Activated naive CD4-positive, alpha-beta T cell (primary cell): ENCODE data around the gene C1orf216.
"Not testable (repeated sequence)": the region's sequence is repeated elsewhere in the genome, so short reads cannot be mapped to it uniquely, and the experiment has no call there.

Source experiments
- DNase-seq, 4 experiments: peaks; one replicate each; lab custom pipeline; 2025; lab: John Stamatoyannopoulos, UW

C1orf216 gene

DNA sequence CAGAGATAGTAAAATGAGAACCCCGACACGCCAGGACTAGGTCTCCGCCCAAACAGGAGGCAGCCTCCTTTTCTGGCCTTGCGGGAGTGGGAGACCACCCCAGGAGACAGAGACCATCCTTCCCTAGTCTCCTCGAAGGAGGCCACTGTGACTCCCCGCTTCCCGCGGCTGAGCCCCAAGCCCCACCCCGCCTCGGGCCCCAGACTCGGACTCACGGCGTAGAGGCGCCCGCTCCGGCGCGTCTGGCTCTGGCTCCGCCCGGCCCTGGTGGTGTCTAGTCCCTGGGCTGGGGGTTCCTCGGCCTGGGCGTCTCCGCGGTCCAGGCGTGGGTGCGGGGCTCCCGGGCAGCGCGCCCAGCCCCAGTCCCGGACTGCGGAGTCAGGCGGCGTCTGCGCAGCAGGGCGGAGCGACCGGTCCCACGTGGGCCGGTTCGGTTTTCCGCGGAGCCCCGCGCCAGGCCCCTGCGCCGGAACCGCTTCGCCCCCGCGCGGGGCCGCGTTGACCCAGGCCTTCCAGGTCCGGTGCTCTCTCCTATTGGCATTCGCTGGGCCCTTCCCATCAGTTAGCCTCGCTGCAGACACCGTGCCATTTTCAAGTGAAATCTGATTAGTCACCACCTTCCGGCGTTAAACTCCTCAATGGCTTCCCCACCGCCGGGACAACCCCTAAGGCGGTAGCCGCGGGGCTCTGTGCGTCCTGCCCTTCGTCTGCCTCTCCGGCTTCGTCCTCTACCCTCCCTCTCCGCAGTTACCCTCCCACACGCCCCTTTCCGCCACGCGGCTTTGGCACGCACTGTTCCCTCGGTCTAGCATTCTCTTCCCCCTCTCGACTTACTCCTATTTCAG lies at the start of gene C1orf216:
Gene C1orf216 (minus strand): TSS at position 393 of the 845 bp plus-strand sequence. CDS start 2,563 bp downstream, outside the sequence.
- DNase-seq: peak; percentile 30 to 39 (median 36)

DNA sequence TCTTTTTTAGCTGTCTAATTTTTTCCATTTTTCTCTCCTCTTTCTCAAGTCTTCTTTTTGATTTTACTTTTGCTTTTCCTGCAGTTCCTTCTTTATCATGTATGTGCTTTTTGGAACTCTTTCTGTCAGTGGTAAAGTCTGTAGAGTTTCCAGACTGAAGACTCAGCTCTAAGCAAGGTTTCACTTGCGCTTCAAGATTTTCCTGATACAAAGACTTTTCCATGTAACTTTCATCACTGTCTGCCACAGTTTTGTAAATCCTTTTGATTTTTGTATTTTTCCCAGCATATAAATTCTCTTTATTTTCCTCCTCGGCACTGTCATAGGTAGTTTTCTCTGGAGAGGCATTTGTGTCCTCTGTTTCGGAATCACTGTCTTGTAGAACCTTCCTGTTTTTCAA lies 45.6 kb upstream of the C1orf216 start:
- DNase-seq: no peak

DNA sequence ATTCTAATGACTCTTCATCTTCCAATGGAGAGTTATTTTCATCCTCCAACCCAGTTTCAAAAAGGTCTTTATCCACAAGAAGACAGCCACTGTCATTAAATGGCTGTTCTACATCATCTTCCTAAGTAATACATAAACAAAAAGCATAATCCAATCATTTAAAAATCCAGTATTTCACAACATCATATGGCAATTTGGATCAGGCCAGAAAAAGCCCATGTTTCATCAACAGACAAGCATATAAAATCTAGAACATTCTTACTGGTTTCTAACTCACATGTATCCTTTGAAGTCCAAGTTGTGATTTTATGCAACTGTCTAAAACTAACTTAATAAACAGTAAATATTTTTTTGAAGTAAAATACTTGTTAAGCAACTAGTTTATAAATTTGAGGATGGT lies 44.5 kb upstream of the C1orf216 start:
- DNase-seq: no peak

GRCh38 chr1:35762141-35762540 lies 43.5 kb upstream of the C1orf216 start:
- no peak for DNase-seq

- no peak for DNase-seq
Observed at GRCh38 chr1:35756064-35756463, 37.4 kb upstream of the C1orf216 start.

DNA sequence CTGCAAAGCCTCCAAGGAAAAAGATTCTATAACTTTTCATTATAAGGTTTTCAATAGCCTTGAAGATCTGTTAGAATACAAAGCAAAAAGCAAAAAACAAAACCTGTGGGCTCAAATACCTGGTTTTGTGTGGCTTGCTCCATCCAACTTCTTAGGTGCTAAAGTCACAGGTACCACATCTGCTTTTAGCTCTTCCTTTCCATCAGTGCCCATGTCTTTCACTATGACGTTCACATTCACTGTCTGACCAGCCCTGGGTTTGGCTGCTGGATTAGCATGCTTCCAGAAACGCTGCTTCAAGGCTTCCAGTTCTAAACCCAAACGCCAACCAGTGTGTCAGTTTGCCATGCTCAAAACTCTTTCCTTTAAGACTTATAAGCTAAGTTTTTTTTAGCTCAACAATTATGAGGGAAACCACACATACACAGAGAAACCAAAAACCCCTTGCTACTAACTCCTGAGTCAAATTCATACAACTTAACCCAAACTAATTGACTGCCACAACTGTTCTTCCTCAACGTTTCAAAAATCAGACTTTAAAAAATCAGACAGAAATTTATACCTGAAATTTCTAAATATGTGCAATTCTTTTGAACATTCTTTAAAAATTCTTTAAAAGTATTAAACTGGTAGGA lies 35.1 kb upstream of the C1orf216 start:
- no peak for DNase-seq

DNA sequence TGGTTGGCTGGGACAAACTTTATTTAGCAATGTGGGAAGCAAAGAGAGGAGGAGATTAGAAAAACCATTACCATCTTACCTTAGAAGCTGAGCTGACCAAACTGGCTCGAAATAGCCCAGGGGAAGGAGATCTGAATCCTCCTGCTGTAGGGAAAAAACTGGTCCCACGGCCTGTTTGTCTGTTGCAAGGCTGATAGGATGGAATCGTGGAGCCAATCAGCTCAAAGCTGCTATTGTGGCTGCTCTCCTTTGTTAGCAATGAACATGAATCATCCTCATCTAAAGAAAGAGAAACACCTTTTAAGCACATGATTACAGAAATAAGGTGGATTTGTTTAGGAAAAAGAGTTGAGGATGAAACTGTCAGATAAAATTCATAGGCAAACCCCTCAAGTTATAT lies 29.6 kb upstream of the C1orf216 start:
- no peak for DNase-seq

GRCh38 chr1:35745124-35745730 lies 26.5 kb upstream of the C1orf216 start:
- DNase-seq: no peak

- no peak for DNase-seq
Observed at GRCh38 chr1:35737120-35737519, 18.4 kb upstream of the C1orf216 start.

GRCh38 chr1:35727434-35728040 lies 8.9 kb upstream of the C1orf216 start:
- DNase-seq: no peak

DNA sequence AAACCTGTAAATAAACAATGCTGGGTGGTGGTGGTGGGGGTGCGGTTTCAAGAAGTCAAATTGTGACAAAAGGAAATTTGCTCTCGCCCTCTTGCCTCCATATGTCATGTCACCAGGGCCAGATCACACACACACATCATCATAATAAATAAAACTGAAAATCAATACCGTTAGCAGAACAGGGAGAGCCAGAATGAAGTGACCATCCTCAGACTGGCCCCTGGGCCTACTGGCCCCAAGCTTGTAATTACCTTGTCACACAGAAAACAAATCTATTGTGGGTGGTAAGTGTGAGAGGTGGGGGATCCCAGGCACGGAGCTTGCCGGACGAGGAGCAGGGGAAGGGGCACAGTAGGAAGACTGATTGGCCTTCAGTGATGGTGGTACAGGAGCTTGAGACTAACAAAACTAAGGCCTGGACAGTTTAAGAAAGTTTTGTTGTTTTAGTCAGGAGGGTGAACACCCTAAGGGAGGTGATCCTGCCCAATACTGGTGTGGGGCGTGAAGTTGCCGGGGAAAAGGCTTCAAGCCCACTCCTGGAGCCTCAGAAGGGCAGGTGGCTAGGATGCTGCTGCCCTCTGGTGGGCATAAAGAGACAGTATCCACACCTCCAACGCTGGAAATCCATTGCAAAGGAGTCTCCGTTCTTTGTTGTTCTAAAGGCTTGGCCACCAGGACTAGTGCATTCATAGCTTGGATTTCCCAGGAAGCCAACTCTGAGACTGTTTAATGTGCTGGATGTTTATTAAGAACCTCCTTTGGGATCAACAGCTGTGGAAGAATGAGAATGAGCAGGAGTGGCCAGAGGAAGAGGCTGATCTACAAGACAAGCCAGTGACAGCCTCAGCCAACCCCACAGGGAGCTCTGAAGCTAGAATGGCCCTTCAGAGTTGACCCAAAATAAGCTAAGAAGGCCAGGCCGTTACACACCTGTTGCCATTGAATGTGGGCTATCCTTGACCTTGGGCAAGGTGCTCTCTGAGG lies 8.1 kb upstream of the C1orf216 start:
- peak in 2 of 4 experiments; percentile 12 to 37 for DNase-seq

DNA sequence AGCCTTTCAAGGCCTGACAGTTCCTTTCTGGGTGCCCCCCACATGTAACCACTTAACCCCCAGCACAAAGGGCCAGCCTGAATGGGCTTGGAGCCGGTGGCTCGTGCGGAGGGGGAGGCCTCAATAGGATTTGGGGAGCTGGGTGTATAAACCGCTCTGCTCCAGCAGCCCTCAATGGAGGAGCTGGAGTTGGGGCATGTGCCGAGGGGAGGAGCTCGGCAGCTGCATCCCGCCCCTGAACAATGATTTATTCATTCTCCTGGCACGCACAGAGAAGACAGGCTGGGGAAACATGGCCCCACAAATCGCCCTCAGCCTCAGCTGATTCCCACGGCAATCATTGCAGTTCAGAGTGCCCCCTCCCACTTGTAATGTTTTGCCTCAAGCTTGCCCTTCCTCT lies 6.9 kb upstream of the C1orf216 start:
- no peak for DNase-seq

GRCh38 chr1:35717911-35718476 lies 690 bp downstream of the C1orf216 start:
- DNase-seq: no peak

- peak; percentile 31 to 67 (median 44) for DNase-seq
Observed at GRCh38 chr1:35715568-35716002, 3.1 kb downstream of the C1orf216 start.

GRCh38 chr1:35714921-35715567 lies 3.6 kb downstream of the C1orf216 start:
- no peak for DNase-seq

DNA sequence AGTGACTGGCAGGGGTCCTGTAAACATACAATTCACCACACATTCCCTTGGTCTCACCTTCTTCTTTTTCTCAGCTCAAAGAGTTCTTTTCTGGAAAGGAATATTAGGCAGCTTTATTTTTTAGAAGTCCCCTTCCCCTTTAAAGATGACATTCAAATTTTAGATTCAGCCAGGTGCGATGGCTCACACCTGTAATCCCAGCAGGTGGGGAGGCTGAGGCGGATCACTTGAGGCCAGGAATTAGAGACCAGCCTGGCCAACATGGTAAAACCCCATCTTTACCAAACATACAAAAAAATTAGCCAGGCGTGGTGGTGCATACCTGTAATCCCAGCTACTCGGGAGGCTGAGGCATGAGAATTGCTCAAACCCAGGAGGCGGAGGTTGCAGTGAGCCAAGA lies 7.6 kb downstream of the C1orf216 start:
- not testable (repeated sequence) for DNase-seq

DNA sequence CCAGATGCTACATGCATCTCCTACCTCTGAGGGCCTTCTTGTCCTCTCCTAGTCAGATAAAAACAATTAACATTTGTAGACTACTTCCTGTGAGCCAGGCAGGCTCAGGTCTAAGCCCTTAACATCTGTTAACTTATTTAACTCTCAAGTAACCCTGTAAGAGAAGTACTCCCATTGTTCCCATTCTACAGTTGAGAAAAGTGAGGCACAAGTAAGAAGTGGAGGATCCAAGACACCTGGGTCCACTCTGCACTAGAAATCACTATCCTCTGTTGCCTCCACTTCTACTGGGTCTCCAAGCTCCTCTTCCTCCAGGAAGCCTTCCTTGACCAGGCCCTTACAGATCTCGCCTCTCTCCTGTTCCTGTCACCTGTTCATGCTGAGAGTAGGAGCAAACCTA lies 9.7 kb downstream of the C1orf216 start:
- no peak for DNase-seq

- no peak for DNase-seq
Observed at GRCh38 chr1:35708441-35708921, 10.2 kb downstream of the C1orf216 start.

DNA sequence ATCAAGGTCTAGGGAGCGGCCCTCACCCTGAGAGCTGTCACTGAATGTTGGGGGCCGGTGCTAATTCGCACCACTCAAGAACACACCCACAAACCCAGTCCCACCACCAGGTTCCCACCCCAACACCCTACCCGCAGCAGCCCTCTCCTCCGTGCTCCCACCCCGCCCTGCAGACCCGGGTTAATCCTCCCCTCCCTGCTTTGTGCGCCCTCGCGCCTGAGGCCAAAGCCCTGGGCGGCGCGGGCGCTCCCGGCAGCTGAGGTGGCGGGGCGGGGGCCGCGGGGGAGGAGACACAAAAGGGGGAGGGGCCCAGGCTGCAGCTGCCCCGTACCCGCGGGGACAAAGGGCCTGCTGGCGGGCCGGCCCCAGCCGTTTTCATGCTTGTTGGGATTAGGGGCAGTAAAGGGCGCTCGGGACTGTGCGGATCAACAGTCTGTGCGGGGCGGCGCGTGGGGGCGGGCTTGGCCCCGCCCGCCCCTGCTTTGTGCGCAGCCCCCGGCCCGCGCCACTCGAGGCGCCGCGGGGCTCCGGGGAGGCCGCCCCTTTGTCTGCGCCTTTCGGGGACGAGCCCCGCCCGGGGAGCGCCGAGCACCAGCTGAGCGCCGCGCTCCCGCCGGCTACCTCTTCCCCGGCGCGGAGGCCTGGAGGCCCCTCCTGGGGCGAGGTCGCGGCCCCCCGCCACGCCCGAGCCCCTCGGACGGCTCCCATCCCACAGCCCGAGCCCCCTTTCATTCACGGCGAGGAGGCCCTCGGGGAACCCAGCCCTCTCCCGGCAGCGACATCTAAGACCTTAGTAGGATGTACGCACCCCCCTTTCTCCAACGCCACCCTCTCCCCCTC lies 10.9 kb downstream of the C1orf216 start:
- DNase-seq: no peak
